OCI-LY3 (cell line): ENCODE measurements around the gene SIT1.

Source experiments
- H2AFZ ChIP-seq: fragments of 200-600, 300-600 bp; shearing (Covaris generic); 2 replicates; pipeline ENCODE4 v1.6.0; 2014; ENCODE audit warnings: antibody characterized with exemption, low read depth, low read length
- H3K27ac ChIP-seq: fragments of 200-600, 300-600 bp; sonication (generic); 2 replicates; pipeline ENCODE4 v1.5.1; 2014; ENCODE audit warnings: mild to moderate bottlenecking, low read length, moderate library complexity, mixed read lengths
- H3K27me3 ChIP-seq: fragments of 200-600, 300-600 bp; sonication (generic); 2 replicates; pipeline ENCODE4 v1.6.1; 2014; ENCODE audit warnings: low read depth, low read length, mixed read lengths
- H3K36me3 ChIP-seq: fragments of 200-600, 300-600 bp; sonication (generic); replicated peaks from 2 replicates; pipeline ENCODE3; 2014; ENCODE audit warnings: low read depth, low read length, mixed read lengths
- H3K4me1 ChIP-seq: fragments of 300-600, 200-600 bp; sonication (generic); 2 replicates; pipeline ENCODE4 v1.6.1; 2014; ENCODE audit warnings: low read length, mixed read lengths
- H3K4me2 ChIP-seq: fragments of 200-600, 300-600 bp; sonication (generic); 2 replicates; pipeline ENCODE4 v1.6.1; 2014; ENCODE audit warnings: low read length, mixed read lengths
- H3K4me3 ChIP-seq: fragments of 300-600, 200-600 bp; sonication (generic); 2 replicates; pipeline ENCODE4 v1.5.1; 2014; ENCODE audit warnings: antibody characterized with exemption, mild to moderate bottlenecking, low read length, moderate library complexity
- H3K79me2 ChIP-seq: fragments of 300-600, 200-600 bp; shearing (Covaris generic); 2 replicates; pipeline ENCODE4 v1.6.1; 2014; ENCODE audit warnings: mild to moderate bottlenecking, low read length, mixed read lengths
- H3K9ac ChIP-seq: fragments of 300-600, 200-600 bp; shearing (Covaris generic); 2 replicates; pipeline ENCODE4 v1.6.0; 2014; ENCODE audit warnings: mild to moderate bottlenecking, low read length, moderate library complexity
- H3K9me3 ChIP-seq: fragments of 200-600, 300-600 bp; shearing (Covaris generic); 2 replicates; pipeline ENCODE4 v1.6.1; 2014; ENCODE audit warnings: low read length, mixed read lengths; ENCODE audit not compliant: insufficient read depth
- H4K20me1 ChIP-seq: fragments of 200-600, 300-600 bp; sonication (generic); 2 replicates; pipeline ENCODE4 v1.6.1; 2016; ENCODE audit warnings: low read length, mixed read lengths; ENCODE audit not compliant: insufficient read depth
- CTCF ChIP-seq: fragments of 200-600, 300-600 bp; sonication (generic); IDR thresholded peaks from 2 replicates; pipeline ENCODE4 v1.5.1; 2014; ENCODE audit warnings: antibody characterized with exemption, low read length, low read depth
- EZH2phosphoT487 ChIP-seq: fragments of 200-600 bp; shearing (Covaris generic); IDR thresholded peaks from 2 replicates; pipeline ENCODE4 v1.6.1; 2018; ENCODE audit warnings: antibody characterized with exemption, mixed run types, low read depth

Gene SIT1

GRCh38 chr9:35666549-35666948 is 15.8 kb upstream of the SIT1 start:
- Histone ChIP-seq H3K4me2 (no peak overlapping the region), H3K79me2 (peaks cover 15% of the 10 kb centered on the region), H3K9me3 (no peaks in the 10 kb centered on the region), H3K27ac (no peak overlapping the region), H2AFZ (no peak overlapping the region), H3K27me3 (no peaks in the 10 kb centered on the region), H4K20me1 (no peaks in the 10 kb centered on the region), H3K4me1 (peaks cover 19% of the 10 kb centered on the region), H3K36me3 (peaks cover 22% of the 10 kb centered on the region), H3K9ac (no peak overlapping the region), H3K4me3 (no peak overlapping the region)
- no peak for TF ChIP-seq CTCF
- TF ChIP-seq EZH2phosphoT487, result no peak

- no peaks in the 10 kb centered on the region for H3K27me3 ChIP-seq
- no peaks in the 10 kb centered on the region for H3K9me3 ChIP-seq
- H3K4me2 ChIP-seq, result peak overlapping the region; percentile 10; the same call in 1 of the 2 replicates
- no peaks in the 10 kb centered on the region for H4K20me1 ChIP-seq
- H3K9ac ChIP-seq, result no peak overlapping the region
- peak overlapping the region; percentile 91; the same call in 1 of the 2 replicates for H3K4me3 ChIP-seq
- H3K27ac ChIP-seq, result no peak overlapping the region
- TF ChIP-seq EZH2phosphoT487, result no peak
- TF ChIP-seq CTCF, result no peak
- peaks cover 15% of the 10 kb centered on the region for H3K79me2 ChIP-seq
- H3K4me1 ChIP-seq, result peaks cover 19% of the 10 kb centered on the region
- peaks cover 25% of the 10 kb centered on the region for H3K36me3 ChIP-seq
- no peak overlapping the region for H2AFZ ChIP-seq
These were observed 15.3 kb upstream of the SIT1 start for GRCh38 chr9:35666045-35666444.

- no peaks in the 10 kb centered on the region for H4K20me1 ChIP-seq
- TF ChIP-seq CTCF, result no peak
- no peak for TF ChIP-seq EZH2phosphoT487
- no peaks in the 10 kb centered on the region for H3K9me3 ChIP-seq
- no peaks in the 10 kb centered on the region for H3K27me3 ChIP-seq
- H3K4me1 ChIP-seq, result peaks cover 19% of the 10 kb centered on the region
- peaks cover 15% of the 10 kb centered on the region for H3K79me2 ChIP-seq
- no peak overlapping the region for H3K27ac ChIP-seq
- H3K9ac ChIP-seq, result peak overlapping the region; percentile 95
- H2AFZ ChIP-seq, result peak overlapping the region; percentile 75
- peak overlapping the region; percentile 96 for H3K4me2 ChIP-seq
- peaks cover 31% of the 10 kb centered on the region for H3K36me3 ChIP-seq
- peak overlapping the region; percentile 91 for H3K4me3 ChIP-seq
These were observed 14.7 kb upstream of the SIT1 start for GRCh38 chr9:35665471-35665818.

- H3K27me3 ChIP-seq, result no peaks in the 10 kb centered on the region
- peaks cover 19% of the 10 kb centered on the region for H3K4me1 ChIP-seq
- TF ChIP-seq CTCF, result peak; percentile 40
- TF ChIP-seq EZH2phosphoT487, result no peak
- no peaks in the 10 kb centered on the region for H3K9me3 ChIP-seq
- peak within 1 kb of the TSS; percentile 96 for H3K4me2 ChIP-seq
- peaks cover 15% of the 10 kb centered on the region for H3K79me2 ChIP-seq
- H3K27ac ChIP-seq, result peak within 1 kb of the TSS; percentile 56
- H2AFZ ChIP-seq, result peak within 1 kb of the TSS; percentile 75
- peak within 1 kb of the TSS; percentile 91 for H3K4me3 ChIP-seq
- H3K36me3 ChIP-seq, result peaks cover 34% of the 10 kb centered on the region
- peak within 1 kb of the TSS; percentile 95 for H3K9ac ChIP-seq
- H4K20me1 ChIP-seq, result no peaks in the 10 kb centered on the region
These were observed 14.1 kb upstream of the SIT1 start, which contains the start of gene ARHGEF39 for GRCh38 chr9:35664531-35665470. Gene ARHGEF39 (minus strand): TSS chr9:35665195. CDS start chr9:35665169, 26 bp downstream.
